ENCODE data around the gene PPAT. TPM values are rescaled to one million over a fixed set of nuclear protein-coding genes. Genes with fewer than 3 reads are reported as not detected.

The PPAT gene
- total RNA-seq, 4 donors from 2014 or later = 2.6 to 5.4 (median 3.9) TPM

- TF ChIP-seq CTCF (IDR thresholded peaks at IDR 0.05 in 4 of 5, conservative IDR thresholded peaks at IDR 0.05 in 1 of 5) (no peak), POLR2A (IDR thresholded peaks at IDR 0.05) (no peak)
- no peaks in the 10 kb centered on the region for H3K9me3 ChIP-seq
- H3K27me3 ChIP-seq = no peaks in the 10 kb centered on the region
- in situ Hi-C loops (cut with MboI; ENCODE audit: low sequenced_read_pairs in 4 of 4) = loop anchor here in 1 of 4 donors (25.0 kb wide), 1 partner anchor 393 kb away; no protein-coding TSS in a partner anchor
- no peak overlapping the region for H3K27ac ChIP-seq
- no peak for ATAC-seq
- peaks cover 0 to 58% of the 10 kb centered on the region in 2 donors for H3K36me3 ChIP-seq
- H3K4me1 ChIP-seq = no peaks in the 10 kb centered on the region
- intact Hi-C loops (cut with DNase I; ENCODE audit: low total_unique reads) = loop anchor here (2.0 kb wide), 1 partner anchor 20 kb away; no protein-coding TSS in a partner anchor
- H3K4me3 ChIP-seq = no peak overlapping the region
- DNase-seq = no peak
Measured at GRCh38 chr4:56444719-56445118, 9.3 kb upstream of the PPAT start.

- intact Hi-C loops (cut with DNase I; ENCODE audit: low total_unique reads) (no loop called here), in situ Hi-C loops (cut with MboI; ENCODE audit: low sequenced_read_pairs in 4 of 4) (loop anchor here in 1 of 4 donors (25.0 kb wide), 1 partner anchor 396 kb away; no protein-coding TSS in a partner anchor)
- ATAC-seq (no peak), DNase-seq (no peak)
- Histone ChIP-seq H3K36me3 (peaks cover 0 to 31% of the 10 kb centered on the region in 2 donors), H3K27ac (no peak overlapping the region), H3K9me3 (no peaks in the 10 kb centered on the region), H3K27me3 (no peaks in the 10 kb centered on the region), H3K4me3 (no peak overlapping the region), H3K4me1 (peaks cover 5 to 11% of the 10 kb centered on the region in 2 donors)
- TF ChIP-seq CTCF (IDR thresholded peaks at IDR 0.05 in 4 of 5, conservative IDR thresholded peaks at IDR 0.05 in 1 of 5) (no peak), POLR2A (IDR thresholded peaks at IDR 0.05) (no peak)
Measured at GRCh38 chr4:56440983-56441382, 5.6 kb upstream of the PPAT start.

- no peak overlapping the region for H3K27ac ChIP-seq
- no peaks in the 10 kb centered on the region for H3K9me3 ChIP-seq
- no peak for DNase-seq
- H3K36me3 ChIP-seq = peaks cover 0 to 23% of the 10 kb centered on the region in 2 donors
- TF ChIP-seq POLR2A (IDR thresholded peaks at IDR 0.05) (no peak), CTCF (IDR thresholded peaks at IDR 0.05 in 4 of 5, conservative IDR thresholded peaks at IDR 0.05 in 1 of 5) (no peak)
- H3K4me3 ChIP-seq = no peak overlapping the region
- no peaks in the 10 kb centered on the region for H3K27me3 ChIP-seq
- intact Hi-C loops (cut with DNase I; ENCODE audit: low total_unique reads) (loop anchor here (5.0 kb wide), 2 partner anchors 219 to 469 kb away; partner anchors contain the start of gene REST), in situ Hi-C loops (cut with MboI; ENCODE audit: low sequenced_read_pairs in 4 of 4) (loop anchor here in 1 of 4 donors (25.0 kb wide), 1 partner anchor 399 kb away; no protein-coding TSS in a partner anchor)
- ATAC-seq = no peak
- H3K4me1 ChIP-seq = peaks cover 16 to 18% of the 10 kb centered on the region in 2 donors
Measured at GRCh38 chr4:56438766-56439165, 3.4 kb upstream of the PPAT start.

GRCh38 chr4:56434599-56435139, 746 bp downstream of the PPAT start:
- Histone ChIP-seq H3K4me3 (peak overlapping the region; percentile 72 to 91 (median 87)), H3K36me3 (no peaks in the 10 kb centered on the region), H3K4me1 (peaks cover 16 to 18% of the 10 kb centered on the region in 2 donors), H3K9me3 (no peaks in the 10 kb centered on the region), H3K27ac (peak overlapping the region; percentile 91 to 99 (median 98)), H3K27me3 (no peaks in the 10 kb centered on the region)
- ATAC-seq (no peak), DNase-seq (no peak)
- in situ Hi-C loops (cut with MboI; ENCODE audit: low sequenced_read_pairs in 4 of 4) (loop anchor here in 1 of 4 donors (25.0 kb wide), 1 partner anchor 403 kb away; no protein-coding TSS in a partner anchor), intact Hi-C loops (cut with DNase I; ENCODE audit: low total_unique reads) (loop anchor here (1.0 to 5.0 kb wide), 3 partner anchors 33 to 473 kb away; partner anchors contain the start of genes REST and SRP72)
- TF ChIP-seq POLR2A (IDR thresholded peaks at IDR 0.05) (no peak), CTCF (IDR thresholded peaks at IDR 0.05 in 4 of 5, conservative IDR thresholded peaks at IDR 0.05 in 1 of 5) (no peak)
